GM18517 (cell line): Measurements from ENCODE around the gene CHAF1A.

Source experiments
- ATAC-seq: cut with Tn5 transposase; IDR thresholded peaks from one replicate; pipeline ENCODE4 v1.9.1; 2021; ENCODE audit warnings: mild to moderate bottlenecking, moderate library complexity; ENCODE audit not compliant: unreplicated experiment

Gene CHAF1A

DNA sequence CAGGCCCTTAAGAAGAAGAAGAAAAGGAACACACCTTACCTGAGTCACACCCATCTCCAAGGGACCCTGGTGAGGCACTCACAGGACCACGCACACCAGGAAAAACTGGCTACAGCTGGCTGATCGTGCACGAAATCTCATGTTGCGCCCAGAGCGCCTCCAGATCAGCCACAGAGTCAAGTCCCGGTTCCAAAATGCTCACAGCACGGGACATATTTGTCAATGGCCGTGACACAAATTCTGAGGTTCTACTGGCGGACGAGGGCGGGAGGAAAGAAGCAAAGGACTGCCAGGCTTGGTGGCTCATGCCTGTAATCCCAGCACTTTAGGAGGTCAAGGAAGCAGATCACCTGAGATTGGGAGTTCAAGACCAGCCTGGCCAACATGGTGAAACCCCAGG, 23.6 kb upstream of the CHAF1A start:
- no peak for ATAC-seq

DNA sequence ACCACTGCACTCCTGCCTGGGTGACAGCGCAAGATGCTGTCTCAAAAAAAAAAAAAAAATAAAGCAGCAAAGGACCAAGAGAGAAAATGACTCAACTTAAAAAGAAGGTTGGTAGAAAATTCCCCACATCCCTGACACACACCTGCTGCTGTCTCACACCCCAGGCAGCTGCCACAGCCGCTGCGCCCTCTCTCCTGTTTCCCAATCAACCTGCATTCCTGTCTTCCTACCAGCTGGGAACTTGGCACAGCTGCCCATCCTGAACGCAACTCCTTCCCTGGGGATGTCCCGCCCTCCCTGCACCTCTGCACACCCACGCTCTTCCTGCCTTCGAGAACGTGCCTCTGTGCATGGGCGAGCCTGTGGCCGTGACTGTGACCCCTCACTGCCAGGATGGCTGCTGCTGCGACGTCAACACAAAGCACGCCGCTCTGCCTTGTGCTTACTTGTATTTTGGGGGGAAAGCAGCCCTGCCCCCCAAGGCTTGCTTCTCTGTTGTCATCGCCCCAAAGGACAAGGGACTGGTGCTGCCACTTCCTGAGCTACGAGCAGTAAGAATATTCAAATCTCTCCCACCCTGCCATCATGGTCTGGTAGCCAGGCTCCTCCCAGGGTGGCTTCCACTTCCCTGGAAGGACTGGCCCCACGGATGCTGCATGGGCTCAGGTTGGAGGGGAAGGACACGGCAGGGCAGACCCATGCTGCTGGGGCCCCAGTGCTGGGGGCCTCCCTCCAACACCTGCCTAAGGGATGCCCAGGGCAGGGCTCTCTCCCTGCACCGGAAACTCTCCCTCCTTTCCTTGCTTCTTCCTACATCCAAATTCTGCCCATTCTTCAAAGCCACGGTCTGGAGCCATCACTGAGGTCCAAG, 22.8 kb upstream of the CHAF1A start:
- no peak for ATAC-seq

DNA sequence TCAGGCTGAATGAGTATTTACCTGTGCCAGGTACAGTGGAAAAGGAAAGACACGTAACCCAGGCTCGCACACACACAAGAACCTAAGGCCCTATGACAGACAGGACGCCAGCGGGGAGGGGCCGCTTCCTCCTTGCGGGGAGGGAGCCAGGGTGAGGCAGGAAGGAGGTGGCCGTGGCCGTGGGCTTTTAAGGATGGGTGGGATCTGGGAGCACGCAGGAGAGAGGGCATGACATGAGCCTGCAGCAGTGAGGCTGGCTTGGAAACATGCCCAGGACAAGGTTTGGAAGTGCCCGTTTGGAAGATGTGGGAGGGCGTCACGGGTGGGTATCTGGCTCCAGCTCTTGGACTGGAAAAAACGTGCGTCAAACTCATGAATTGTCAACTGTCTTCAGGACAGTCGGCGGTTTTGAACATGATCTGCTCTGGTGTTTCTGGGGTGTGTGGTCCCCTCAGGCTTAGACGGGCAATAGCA, 22.1 kb upstream of the CHAF1A start:
- no peak for ATAC-seq

DNA sequence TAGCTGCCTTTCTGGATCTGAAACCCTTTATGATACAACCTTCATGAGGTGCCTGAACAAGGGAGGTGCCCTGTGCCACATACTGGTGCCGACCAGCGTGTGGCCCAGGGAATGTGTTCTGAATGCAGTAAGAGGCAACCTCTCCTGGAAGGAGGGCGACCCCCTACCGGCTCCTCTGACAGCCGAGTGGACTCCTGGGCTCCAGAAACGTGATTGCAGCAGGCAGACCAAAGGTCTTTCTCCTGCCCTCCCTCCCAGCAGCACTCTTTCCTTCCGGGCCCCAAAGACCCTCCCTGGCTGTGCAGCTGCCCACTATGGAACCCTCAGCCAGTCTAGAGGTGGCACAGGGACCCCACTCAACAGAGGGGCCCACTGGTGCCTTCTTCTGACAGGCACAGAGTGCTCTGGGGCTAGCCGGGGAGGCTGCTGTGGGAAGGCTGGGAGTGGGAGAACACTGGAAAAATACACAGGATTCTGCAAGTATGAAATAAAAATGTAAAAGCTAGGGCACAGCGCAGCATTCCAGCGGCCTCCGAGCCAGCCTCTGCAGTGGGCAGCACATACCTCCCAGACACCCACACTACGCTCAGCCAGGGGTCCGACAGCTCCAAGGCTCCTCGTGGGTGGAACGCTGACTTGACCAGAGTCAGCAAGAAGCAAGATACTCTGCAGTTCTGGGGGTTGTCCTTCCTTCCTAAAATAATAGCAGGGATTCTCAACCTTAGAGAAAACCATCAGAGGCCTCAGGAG, 17.0 kb upstream of the CHAF1A start:
- ATAC-seq, result no peak

DNA sequence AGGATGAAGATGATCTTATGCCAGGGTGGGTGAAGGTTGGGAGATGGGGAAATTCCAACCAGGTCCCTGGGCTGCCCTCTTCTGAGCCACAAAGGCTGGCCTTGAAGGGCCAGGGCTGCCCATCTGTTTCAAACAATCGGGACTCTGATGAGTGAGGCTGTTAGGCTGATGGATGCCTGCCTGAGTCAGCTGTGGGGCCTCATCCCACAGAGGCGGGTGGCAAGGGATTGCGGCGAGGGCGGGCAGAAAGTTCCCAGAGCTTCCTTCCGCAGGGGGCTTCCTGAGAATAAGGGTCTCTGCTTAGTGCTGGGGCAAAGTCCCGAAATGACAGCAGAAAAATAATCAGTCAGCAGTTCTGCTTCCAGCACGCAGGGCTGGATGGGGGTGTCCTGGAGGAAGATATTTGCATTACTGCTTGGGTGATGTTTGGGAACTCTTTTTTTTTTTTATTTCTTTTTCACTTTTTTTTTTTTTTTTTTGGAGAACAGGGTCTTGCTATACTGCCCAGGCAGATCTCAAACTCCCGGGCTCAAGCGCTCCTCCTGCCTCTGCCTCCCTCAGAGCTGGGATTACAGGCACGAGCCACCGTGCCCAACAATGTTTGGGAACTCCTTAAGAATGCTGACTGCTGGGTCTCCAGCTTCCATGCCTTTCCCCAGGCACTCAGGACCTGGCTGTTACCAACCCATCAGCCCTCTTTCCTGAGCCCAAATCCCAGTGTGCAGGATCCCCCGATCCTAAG, 16.2 kb upstream of the CHAF1A start:
- no peak for ATAC-seq

DNA sequence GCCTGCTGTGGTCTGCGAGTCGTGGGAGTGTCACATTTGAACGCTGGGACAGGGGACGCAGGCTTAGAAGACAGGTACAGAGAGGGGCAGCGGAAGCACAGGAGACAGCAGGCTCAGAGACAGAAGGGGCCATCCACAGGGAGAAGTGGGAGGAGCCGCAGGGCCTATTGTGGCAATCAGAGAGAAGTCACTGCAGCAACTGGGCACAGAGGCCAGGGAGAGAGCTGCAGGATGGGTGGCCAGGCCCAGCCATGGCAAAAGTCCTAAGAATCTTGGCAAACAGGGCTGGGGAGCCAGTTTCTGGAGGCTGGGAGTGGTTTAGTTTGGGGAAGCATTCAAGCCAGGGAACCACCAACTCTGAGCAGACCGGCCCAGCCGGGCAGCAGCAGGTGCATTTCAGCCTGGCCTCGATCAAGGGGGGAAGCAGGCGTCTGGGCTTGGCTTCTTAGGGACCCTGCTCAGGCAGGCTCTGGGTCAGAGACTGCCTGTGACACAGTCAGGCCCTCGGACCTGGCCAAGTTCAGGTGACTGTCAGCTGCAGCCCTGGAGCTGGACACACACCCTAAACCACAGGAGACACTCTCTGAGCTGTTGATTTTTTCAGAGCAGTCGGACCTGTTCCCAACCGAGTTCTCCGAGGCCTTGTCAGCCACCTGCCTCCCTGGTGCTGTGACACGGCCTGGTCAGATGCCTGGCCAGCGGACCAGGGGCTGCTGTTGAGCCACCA, 13.9 kb upstream of the CHAF1A start:
- no peak for ATAC-seq

DNA sequence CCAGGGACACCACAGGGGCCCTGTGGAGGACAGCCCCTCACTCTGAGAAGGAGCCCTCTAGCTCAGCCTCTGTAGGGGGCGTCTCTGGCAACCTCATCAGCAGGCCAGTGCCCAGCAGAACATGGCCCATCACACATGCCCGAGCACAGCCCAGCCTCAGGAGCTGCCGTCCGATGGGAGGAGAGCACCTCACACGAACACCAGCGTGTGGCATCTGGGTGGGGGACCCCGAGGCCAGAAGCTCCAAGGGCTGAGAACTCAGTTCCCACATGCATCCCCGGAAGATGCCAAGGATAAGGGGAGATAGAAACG, 13.4 kb upstream of the CHAF1A start:
- no peak for ATAC-seq

DNA sequence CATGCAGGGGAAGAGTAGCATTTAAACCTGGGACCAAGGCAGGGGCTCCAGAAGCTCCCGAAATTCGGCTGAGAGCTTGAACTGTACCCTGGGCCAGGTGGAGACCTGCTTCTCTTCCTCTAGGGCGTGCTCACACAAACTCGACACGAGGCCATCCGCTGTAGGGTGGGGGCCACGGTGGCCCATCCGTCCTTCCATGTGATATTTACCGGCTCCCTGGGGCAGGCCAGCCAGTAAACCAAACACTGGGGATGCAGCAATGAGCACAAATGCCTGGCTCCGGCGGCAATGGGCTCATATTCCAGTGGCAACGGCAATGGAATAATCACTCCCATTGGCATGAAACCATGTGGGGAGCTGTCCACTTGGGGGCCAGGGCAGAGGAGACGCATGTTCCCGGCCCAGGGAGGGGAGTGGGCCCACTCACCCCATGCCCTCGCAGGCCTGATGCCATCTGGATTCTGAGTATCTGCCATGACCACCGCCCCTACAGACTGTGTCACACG, 12.9 kb upstream of the CHAF1A start:
- no peak for ATAC-seq

DNA sequence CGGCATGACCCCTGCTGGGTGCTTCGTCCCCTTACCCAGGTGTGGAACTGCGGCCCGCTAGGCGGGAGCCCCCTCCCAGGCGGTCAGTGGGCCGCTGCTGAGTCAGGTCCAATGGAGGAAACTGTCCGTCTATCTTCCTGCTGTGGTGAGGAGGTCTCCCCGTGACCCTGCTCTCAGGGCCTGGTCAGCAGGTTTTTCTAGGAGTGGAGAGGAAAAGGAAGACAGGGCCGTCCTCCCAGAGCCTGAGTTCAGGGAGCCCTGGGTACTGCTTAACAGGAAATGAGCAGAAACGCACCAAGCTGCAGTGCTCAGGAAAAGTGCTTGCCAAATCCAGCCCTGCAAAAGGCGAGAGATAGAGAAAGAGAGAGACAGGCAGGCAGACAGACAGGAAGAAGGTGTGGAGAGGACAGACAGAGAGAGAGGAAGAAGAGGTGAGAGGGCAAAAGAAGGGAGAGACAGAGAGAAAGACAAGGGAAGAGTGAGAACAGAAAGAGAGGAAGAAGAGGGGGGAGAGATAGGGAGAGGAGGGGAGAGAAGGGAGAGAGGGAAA, 12.3 kb upstream of the CHAF1A start:
- ATAC-seq, result no peak

DNA sequence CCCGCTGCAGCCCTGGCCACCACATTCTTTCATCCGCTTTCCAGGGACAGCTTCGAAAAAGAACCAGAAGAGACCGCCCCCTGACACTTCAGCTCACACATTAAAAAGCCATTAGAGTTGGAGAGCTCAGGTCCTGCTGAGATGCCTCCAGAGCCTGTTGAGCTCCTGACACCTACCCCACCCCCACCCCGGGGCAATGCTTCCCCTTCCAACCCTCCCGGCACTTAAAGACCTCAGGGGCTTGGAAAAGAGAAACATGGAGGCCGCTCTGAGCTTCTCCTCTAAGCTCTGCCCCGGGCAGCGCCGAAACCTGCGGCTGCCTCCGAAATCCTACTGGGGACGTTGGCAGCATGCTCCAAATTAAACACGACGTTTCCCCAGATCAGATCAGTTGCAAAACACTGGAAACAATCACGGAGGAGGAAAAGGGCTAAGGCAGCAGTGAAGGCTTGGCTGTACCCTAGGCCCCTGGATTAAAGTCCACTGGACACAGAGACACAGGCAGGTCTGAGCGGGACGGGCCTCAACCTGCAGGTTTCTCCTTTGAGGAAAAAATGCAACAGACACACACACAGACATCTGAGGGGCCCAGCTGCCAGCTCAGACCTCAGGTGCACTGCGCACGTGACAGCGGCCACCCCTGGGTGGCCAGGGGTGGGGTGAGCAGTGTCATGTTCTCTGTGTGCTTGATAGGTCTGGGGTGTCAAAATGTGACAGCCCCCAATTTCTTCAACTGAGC, 11.7 kb upstream of the CHAF1A start:
- ATAC-seq, result no peak

DNA sequence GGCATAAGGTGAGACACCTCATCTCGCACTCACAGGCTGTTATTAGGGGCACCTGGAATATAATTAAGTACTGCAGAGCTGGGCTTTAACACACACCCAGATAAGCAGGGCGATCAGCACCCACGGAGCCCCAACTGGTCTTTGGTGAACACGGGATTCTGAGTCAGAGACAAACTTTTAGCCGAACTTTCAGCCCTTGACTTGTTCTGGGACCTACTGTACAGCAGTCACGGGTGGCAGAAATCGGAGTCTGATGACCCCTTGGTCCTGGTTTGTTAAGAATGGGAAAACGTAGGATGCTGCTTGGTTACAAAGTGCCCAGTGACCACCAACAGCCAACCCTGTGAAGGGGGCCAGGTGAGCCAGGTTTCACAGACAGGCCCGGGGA, 11.1 kb upstream of the CHAF1A start:
- no peak for ATAC-seq

DNA sequence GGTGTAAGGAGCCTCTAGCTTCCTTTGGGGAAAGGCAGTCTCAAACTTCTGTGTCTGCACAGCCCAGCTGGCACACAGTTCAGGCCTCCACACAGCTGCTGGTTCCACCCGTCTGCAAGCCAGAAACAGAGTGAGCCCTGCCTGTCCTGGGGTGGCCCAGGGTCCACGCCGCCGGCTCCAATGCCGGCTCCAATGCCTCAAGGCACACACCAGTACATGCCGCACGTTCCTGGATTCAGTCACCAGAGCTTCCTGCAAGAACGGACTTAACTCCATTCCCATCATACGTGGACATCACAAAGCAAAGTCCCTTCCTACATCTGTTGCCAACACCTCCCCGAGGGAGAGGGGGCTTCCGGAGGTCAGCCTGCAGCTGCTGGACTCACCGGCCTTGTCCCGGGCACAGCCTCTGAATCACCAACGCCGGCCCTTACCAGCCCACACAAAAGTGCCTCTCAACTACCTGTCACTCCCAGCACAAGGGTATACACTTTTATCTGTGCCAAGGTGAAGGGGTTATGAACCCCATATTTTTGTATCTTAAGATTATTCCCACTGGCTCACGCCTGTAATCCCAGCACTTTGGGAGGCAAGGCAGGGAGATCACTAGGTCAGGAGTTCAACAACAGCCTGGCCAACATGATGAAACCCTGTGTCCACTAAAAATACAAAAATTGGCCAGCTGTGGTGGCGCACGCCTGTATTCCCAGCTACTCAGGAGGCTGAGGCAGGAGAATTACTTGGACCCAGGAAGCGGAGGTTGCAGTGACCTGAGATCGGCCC, 10.5 kb upstream of the CHAF1A start:
- ATAC-seq, result no peak

DNA sequence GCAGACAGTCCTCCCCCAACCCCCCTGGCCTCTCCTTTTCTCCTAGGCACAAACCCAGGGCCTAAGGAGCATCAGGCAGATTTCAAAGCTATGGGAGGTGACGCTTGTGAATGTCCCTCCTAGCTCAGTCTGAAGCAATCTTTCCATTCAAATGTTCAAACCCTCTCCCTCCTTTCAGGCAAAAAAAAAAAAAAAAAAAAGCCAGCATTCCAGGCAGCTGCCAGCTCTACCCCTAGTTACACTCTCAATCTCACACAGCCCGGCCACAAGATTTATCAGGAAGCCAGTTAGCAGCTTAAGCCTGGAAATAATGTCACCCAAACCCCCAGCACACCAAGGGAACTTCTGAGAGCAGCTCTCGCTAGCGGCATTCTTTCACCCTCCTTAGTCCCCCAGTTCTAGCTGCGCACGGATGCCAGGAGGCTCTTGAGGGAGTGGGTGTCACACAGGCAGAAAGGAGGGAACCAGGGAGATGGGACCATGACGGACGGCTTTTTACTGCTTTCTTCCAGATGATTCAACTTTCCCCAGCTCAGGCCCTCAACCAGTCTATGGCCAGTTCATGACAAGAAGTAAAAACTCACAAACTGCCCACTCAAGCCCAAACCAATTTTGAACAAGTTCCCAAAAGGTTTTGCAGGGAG, 8.4 kb upstream of the CHAF1A start:
- ATAC-seq, result no peak

DNA sequence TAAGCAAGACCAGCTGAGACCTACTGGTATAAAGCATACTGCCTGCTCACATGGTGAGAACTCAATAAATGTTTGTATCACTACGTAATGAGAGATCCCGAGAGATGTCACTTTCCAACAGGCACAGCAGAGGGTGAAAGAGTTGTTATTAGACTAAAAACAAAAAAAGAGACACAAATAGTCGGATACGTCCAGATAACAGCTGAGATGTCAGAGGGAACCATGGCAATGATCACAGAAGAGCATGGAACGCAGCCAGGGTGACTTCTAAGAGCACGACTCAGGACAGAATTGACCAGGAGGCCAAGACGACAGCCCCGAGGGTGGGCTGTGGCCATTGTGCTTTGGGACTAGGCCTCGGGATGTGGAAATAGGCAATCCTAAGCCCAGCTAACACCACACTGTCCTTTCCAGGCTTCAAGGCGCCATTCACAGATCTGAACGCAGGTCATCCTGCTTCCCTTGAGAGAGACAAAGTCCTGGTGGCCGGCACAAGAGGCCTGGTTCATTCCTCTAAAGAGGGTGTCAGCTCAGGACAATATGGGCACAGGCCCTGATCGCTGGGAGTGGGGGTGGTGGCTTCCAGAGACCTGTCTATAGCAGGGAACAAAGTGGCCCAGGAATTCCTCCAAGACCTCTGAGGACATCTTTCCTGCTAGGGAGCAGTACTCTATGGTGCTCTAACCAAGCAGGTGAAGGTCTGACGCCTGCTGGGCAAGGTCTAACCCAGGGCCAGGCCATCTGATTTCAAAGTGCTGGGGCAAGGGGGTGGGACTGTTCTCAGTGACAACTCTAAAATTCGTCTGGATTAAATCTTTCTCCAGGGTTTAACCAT, 5.3 kb upstream of the CHAF1A start:
- ATAC-seq, result no peak

DNA sequence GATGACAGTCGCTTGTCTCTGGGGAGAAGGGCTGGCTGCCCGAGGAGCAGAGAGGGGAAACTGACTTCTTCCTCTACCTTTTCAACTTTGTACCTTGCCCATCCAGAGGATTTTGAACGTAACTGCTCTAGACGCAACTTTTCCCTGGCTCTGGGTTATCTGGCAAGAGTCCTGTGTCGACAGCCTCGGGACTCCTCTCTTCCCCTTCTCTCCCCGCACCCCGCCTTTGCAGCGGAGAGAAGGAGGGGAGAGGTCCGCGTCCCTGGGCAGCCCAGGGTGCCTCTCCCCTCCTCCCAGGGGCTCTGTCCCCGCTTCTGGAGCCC, 2.7 kb upstream of the CHAF1A start:
- peak; percentile 7 for ATAC-seq

DNA sequence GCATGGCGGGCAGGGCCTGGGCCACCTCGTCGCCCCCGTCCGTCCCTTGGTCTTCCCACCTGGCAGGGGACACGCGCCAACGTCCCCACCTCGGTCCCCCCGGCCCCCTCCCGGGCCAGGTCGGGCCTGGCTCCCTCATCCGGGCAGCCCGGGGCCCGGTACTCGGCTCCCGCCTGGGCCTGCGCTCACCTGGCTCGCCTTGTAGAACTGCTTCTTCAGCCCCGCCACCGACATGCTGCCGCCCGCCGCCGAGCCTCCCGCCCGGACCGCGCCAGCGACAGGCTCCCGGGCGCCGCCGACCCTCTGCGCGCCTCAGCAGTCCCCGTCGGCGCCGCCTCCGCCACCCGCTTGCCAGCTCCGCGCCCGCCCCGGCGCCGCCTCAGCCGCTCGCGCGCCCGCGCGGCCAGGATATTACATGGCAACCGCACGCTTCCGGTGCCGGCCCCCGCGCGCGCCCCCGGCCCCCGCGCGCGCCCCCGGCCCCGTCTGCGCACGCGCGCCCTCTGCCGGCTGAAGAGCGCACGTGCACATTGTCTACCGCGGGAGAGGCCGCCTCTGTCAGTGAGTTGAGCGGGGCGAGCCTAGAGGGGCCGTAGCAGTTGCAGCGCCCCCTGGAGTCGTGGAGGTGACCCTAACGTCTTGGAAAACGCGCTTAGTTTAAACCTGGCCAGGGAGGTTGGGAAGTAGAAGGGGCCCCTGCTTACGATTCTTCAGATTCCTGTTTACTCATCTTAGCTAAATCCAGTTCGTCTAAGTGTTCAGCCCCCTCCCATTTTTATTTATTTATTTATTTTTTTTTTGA, 2.1 kb upstream of the CHAF1A start, which contains the start of gene SH3GL1:
TSS of gene SH3GL1 (minus strand) at position 413 of the 802 bp plus-strand sequence. CDS start at position 234, 179 bp downstream.
- ATAC-seq, result peak; percentile 59

DNA sequence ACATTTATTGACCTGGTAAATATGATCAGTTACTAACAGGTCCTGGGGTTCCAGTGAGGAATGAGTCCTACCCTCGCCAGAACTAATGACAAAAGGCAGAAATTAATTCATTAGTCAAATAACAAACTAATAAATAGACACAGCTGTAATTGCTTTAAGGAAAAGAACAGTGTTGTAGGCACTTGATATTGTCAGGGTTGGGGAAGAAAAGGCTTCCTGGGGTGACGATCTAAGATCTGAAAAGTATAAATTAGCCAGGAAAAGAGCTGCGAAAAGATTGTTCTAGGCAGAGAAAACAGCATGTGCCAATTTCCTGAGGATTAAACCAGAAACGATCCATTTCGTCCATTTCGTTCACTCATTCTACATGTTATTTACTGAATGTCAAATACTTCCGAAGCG, 670 bp upstream of the CHAF1A start:
- no peak for ATAC-seq
